Left lobe of liver (tissue), 2 donors: ENCODE data around the gene MMS22L. TPM values are rescaled to one million over a fixed set of nuclear protein-coding genes. Genes with fewer than 3 reads are reported as not detected.

ENCODE experiments used
- ATAC-seq: fragments of 200-7000 bp; cut with Tn5 transposase; one replicate; pipeline ENCODE4 v1.9.1; 2020; ENCODE audit warnings: mild to moderate bottlenecking, moderate library complexity
- DNase-seq: peaks from one replicate; pipeline ENCODE4 v3.0.0-alpha.2; 2020; ENCODE audit warnings: low spot score
- total RNA-seq: library from RNA; stranded (reverse); gene quantifications from one replicate; pipeline ENCODE4 v1.2.1, GENCODE V29; 2021
- donor health status: DM: no; HTN: no; CAD: no; lungs with moderate emphysema.
- donor health status: DM: no; HTN: yes; CAD: no.

MMS22L gene
- total RNA-seq, 1 donor from 2014 or later = 1.5 TPM

DNA sequence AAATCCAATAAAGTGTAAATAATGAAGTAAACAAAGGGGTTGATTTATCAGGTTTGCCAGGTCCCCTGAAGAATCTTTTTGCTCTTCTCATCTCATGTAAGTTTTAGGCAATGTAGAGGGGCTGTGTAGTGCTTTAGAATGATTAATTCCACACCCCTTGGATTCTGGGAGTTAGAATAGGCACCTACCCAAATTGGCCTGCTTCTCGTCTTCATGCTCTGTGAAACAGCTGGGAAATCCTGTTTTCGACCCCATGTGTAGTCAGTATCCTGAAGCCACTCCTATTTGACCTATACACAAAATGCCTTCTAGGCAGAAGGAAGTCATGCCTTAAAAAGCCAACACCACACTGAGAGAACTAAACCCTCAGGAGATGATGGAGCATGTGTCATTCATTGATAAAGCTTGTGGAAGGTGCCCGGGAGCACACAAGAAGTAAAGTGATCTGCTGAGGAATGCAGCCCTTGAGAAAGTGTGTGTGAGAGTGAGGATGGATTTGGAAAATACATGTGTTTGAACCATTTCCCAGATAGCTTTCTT, 187.6 kb downstream of the MMS22L start:
- DNase-seq = no peak

DNA sequence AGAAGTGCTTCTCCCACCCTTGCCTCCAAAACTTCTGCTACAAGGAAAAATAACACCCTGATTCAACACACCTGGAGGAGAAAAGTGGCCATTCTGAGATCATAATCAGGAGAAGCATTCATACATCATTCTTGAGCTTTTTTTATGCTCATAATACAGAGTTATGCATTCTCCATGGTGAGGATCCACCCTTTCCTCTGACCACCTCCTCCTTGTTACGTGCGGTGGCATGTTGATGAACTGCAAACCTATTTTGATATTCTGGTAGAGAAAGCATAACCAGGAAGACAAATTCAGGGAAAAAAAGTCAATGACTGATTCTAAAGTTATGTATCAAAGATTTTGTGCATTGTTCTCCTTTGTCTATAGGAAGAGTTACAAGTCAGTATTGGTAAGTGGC, 188.6 kb downstream of the MMS22L start:
- DNase-seq = no peak
- no peak for ATAC-seq

More for the DNA sequence above, 187.6 kb downstream of the MMS22L start:
- no peak for ATAC-seq

GRCh38 chr6:97092673-97093305, 190.2 kb downstream of the MMS22L start:
- DNase-seq = no peak
- ATAC-seq = no peak
